HG02763 (cell line): ENCODE data around the gene PKP4.

Experiments used
- ATAC-seq: cut with Tn5 transposase; IDR thresholded peaks from one replicate; pipeline ENCODE4 v1.9.1; 2021; ENCODE audit warnings: mild to moderate bottlenecking, moderate library complexity; ENCODE audit not compliant: unreplicated experiment

Gene PKP4

GRCh38 chr2:158583923-158584322, 127.2 kb downstream of the PKP4 start:
- ATAC-seq = no peak

GRCh38 chr2:158586491-158586890, 129.7 kb downstream of the PKP4 start:
- no peak for ATAC-seq

GRCh38 chr2:158589303-158589702, 132.6 kb downstream of the PKP4 start:
- no peak for ATAC-seq

- no peak for ATAC-seq
Observed at GRCh38 chr2:158598862-158599517, 142.2 kb downstream of the PKP4 start.

GRCh38 chr2:158599609-158600008, 142.9 kb downstream of the PKP4 start:
- no peak for ATAC-seq

- no peak for ATAC-seq
Observed at GRCh38 chr2:158600155-158600802, 143.5 kb downstream of the PKP4 start.

GRCh38 chr2:158602027-158602426, 145.3 kb downstream of the PKP4 start:
- ATAC-seq = no peak

GRCh38 chr2:158603205-158603604, 146.5 kb downstream of the PKP4 start:
- no peak for ATAC-seq

- ATAC-seq = no peak
Observed at GRCh38 chr2:158603986-158604385, 147.2 kb downstream of the PKP4 start.

GRCh38 chr2:158610059-158610458, 153.3 kb downstream of the PKP4 start:
- no peak for ATAC-seq

GRCh38 chr2:158616480-158617000, 159.8 kb downstream of the PKP4 start:
- ATAC-seq = no peak

- ATAC-seq = no peak
Observed at GRCh38 chr2:158618891-158619490, 162.2 kb downstream of the PKP4 start.

- no peak for ATAC-seq
Observed at GRCh38 chr2:158619496-158619895, 162.7 kb downstream of the PKP4 start.

- ATAC-seq = no peak
Observed at GRCh38 chr2:158620656-158621055, 163.9 kb downstream of the PKP4 start.

GRCh38 chr2:158624071-158624667, 167.4 kb downstream of the PKP4 start:
- no peak for ATAC-seq

- no peak for ATAC-seq
Observed at GRCh38 chr2:158624961-158625360, 168.2 kb downstream of the PKP4 start.

- ATAC-seq = no peak
Observed at GRCh38 chr2:158629116-158629515, 172.4 kb downstream of the PKP4 start.

GRCh38 chr2:158633261-158633660, 176.5 kb downstream of the PKP4 start:
- ATAC-seq = no peak

- no peak for ATAC-seq
Observed at GRCh38 chr2:158634627-158635026, 177.9 kb downstream of the PKP4 start.

- no peak for ATAC-seq
Observed at GRCh38 chr2:158635961-158636601, 179.3 kb downstream of the PKP4 start.

GRCh38 chr2:158637357-158637756, 180.6 kb downstream of the PKP4 start:
- no peak for ATAC-seq
